GDM1 (cell line): ENCODE measurements around the gene SECISBP2.
"Not testable (repeated sequence)": the region's sequence is repeated elsewhere in the genome, so short reads cannot be mapped to it uniquely, and the experiment has no call there.

Experiments
- DNase-seq: peaks from one replicate; lab custom pipeline; 2025; lab: John Stamatoyannopoulos, UW

The SECISBP2 gene

GRCh38 chr9:89310475-89311345, 7.6 kb upstream of the SECISBP2 start, which contains the start of gene CKS2:
CKS2 (plus strand) TSS chr9:89311195; CDS start chr9:89311293, 98 bp downstream.
- DNase-seq, result peak; percentile 100

GRCh38 chr9:89311346-89312221, 6.7 kb upstream of the SECISBP2 start:
- DNase-seq, result no peak

GRCh38 chr9:89312222-89312571, 6.1 kb upstream of the SECISBP2 start:
- no peak for DNase-seq

- DNase-seq, result no peak
Observed at GRCh38 chr9:89313842-89314241, 4.5 kb upstream of the SECISBP2 start.

GRCh38 chr9:89314955-89315354, 3.3 kb upstream of the SECISBP2 start:
- DNase-seq, result no peak

GRCh38 chr9:89315482-89315881, 2.8 kb upstream of the SECISBP2 start:
- no peak for DNase-seq

- no peak for DNase-seq
Observed at GRCh38 chr9:89317282-89317681, 1.0 kb upstream of the SECISBP2 start.

- DNase-seq, result no peak
Observed at GRCh38 chr9:89319015-89319905, 960 bp downstream of the SECISBP2 start.

- no peak for DNase-seq
Observed at GRCh38 chr9:89323390-89323789, 5.1 kb downstream of the SECISBP2 start.

- no peak for DNase-seq
Observed at GRCh38 chr9:89325733-89326132, 7.4 kb downstream of the SECISBP2 start.

- DNase-seq, result no peak
Observed at GRCh38 chr9:89328064-89328463, 9.8 kb downstream of the SECISBP2 start.

GRCh38 chr9:89329917-89330316, 11.6 kb downstream of the SECISBP2 start:
- DNase-seq, result no peak

GRCh38 chr9:89330513-89330912, 12.2 kb downstream of the SECISBP2 start:
- no peak for DNase-seq

- DNase-seq, result no peak
Observed at GRCh38 chr9:89339807-89340206, 21.5 kb downstream of the SECISBP2 start.

GRCh38 chr9:89340332-89340731, 22.0 kb downstream of the SECISBP2 start:
- DNase-seq, result no peak

- no peak for DNase-seq
Observed at GRCh38 chr9:89342213-89342612, 23.9 kb downstream of the SECISBP2 start.

- no peak for DNase-seq
Observed at GRCh38 chr9:89342948-89343347, 24.6 kb downstream of the SECISBP2 start.

GRCh38 chr9:89343812-89344211, 25.5 kb downstream of the SECISBP2 start:
- DNase-seq, result not testable (repeated sequence)

- no peak for DNase-seq
Observed at GRCh38 chr9:89345476-89345875, 27.2 kb downstream of the SECISBP2 start.

- no peak for DNase-seq
Observed at GRCh38 chr9:89346696-89347095, 28.4 kb downstream of the SECISBP2 start.

- no peak for DNase-seq
Observed at GRCh38 chr9:89347651-89348050, 29.4 kb downstream of the SECISBP2 start.

- DNase-seq, result no peak
Observed at GRCh38 chr9:89349607-89350006, 31.3 kb downstream of the SECISBP2 start.
